Measurements from ENCODE around the gene ARL4C.

Gene ARL4C

DNA sequence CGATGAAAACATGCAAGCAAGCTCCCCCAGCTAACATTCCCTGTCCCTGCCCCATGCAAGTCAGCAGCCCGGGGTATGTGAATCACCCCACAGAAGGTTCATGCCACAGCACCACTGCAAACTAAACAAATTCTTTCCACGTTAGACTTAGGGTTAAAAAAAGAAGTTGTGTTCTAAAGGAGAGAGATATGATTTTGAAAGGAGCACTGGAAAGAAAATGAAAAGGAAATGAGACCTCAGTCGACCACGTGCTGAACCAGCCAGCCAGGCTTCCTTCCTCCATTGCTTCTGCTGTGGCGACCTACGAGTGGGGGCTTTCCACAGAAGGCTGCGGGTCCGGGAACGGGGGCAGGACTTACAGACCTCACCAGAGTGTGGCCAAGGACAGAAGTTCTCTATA is 52.0 kb downstream of the ARL4C start:
- DNase-seq = peak; percentile 83

DNA sequence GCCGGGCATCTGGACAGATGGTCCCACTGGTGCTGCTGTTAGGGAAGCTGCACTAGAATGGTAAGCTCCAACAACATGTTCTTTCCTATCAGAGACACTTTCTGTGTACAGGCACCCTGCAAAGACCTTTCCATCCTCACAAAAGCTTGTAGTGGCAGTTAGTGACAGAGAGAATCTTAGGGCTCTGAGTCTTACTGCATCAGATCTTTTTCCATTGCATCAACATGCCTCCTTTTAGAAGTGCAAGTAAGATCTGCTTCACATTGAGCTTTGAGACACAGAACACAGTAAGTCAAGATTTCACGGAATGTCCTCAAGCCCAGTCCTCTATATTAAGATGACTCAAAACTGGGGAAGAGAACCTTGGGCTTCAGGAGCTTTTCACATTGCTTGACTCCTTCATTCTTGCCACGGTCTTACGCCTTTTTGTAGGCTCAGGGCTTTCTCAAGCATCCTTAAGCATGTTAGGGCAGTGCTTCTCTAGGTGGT is 52.6 kb downstream of the ARL4C start:
- no peak for DNase-seq

Data from activated effector memory CD4-positive, alpha-beta T cell treated with anti-CD3 and anti-CD28 coated beads, Interleukin-2, amount 50 U/mL, for 16 hours (primary cell).